Limb (tissue), 2 donors: ENCODE measurements around the gene ENPP5.
A peak's percentile ranks its signal among the peaks of the same experiment; 100 is the strongest.
"Not testable (repeated sequence)": the region's sequence is repeated elsewhere in the genome, so short reads cannot be mapped to it uniquely, and the experiment has no call there.

Source experiments
- DNase-seq, 2 donors: peaks; one replicate each; pipeline ENCODE4 v3.0.0-alpha.2; 2016; ENCODE audit errors: extremely low spot score in 2 of 2

Gene ENPP5

GRCh38 chr6:46174904-46175303, 4.1 kb upstream of the ENPP5 start:
- no peak for DNase-seq

DNA sequence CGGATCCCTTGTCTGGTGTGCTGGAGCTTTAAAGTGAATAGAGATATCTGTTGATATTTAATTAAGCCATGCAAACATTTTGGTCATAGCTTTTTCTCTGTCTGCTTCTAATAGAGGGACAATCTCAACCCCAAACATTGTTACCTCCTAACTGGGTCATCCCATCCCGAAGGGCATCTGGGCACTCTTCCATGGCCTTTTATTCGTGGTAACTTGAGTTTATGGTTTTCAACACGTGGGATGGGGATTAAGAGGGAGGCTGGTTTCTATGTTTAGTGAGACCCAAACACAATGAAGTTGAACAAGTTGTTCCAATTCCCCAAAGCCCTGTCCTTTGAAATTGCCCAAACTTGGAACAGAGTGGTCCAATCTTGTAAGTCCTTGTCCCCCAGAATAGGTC, 1.4 kb upstream of the ENPP5 start:
- no peak for DNase-seq

DNA sequence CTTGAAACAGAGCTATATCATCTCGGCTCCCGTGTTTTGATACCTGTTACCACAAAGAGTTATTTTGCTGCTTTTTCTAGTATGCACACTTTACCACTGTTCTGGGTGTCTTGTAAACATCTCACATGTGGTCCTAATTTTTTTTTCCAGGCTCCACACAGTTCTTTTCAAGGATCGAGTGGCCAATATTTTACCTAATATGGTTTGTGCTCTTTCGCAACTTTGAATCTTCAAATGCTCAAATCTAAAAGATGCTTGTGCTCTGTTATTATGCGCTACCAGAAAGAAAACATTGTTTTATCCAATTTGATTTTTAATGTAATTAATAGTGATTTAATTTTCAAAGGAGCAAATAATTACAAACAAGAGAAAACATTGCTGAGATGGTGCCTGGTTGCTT, 10.7 kb downstream of the ENPP5 start:
- no peak for DNase-seq

DNA sequence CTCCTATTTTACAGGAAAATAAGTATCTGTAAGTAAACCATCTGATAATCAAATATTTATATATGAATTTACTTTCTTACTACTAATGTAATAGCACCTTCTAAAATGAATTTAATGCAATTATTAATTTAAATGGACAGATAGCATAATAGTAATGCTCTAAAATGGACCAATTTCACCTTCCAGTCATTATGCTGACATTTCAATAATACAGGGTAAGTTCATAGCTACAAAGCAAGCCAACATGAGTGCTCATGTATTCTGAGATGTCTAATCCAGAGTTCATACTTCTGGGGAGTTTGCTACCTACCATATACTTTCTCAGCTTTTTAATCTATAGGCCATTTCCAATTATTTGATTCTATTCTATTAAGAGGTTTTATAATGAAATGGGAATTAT, 11.6 kb downstream of the ENPP5 start:
- DNase-seq: no peak

GRCh38 chr6:46156701-46157100, 14.1 kb downstream of the ENPP5 start:
- no peak for DNase-seq

DNA sequence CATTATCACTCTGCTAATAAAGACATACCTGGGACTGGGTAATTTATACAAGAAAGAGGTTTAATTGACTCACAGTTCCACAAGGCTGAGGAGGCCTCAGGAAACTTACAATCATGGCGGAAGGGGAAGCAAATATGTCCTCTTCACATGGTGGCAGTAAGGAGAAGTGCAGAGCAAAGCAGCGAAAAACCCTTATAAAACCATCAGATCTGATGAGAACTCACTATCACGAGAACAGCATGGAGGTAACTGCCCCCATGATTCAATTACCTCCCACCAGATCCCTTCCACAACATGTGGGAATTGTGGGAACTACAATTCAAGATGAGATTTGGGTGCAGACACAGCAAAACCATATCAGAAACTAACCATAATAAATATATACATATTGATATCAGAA, 21.7 kb downstream of the ENPP5 start:
- DNase-seq: not testable (repeated sequence)

DNA sequence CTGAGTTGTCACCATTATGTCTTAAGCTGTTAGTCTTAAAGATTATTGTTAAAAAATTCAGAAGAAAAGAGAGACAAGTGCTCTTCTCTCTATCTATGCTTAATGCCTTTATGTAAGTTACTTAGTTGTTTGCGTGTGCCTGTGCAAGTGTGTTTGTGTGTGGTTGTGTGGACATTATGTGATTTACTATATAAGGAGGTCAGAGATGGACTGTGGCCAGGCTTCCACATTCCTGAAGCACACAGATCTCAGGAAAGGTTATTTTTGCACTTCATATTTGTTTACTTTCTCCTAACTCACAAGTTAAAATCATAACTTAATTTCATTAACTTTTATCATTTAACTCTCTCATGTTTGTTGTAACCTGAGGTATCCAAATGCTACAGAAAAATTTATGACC, 26.5 kb downstream of the ENPP5 start:
- DNase-seq: no peak

DNA sequence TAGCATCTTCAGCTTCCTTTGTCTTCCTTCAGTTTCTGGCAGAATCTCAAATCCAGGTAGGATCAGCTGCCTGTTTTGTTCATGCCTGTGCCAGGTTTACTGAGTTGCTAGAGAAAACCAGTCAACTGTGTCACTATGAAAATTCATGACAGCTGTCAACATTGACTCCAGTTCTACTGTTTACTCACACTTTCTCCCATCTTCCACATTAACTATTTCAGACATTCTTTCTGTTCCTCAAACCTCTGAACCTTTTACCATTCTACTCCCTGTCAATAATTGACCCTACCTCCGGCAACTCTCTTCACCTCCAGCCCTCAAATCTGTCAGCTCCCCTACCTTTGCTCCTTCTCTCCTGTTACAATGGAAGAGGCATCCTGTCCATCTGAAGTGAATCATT, 32.5 kb downstream of the ENPP5 start:
- DNase-seq: no peak

DNA sequence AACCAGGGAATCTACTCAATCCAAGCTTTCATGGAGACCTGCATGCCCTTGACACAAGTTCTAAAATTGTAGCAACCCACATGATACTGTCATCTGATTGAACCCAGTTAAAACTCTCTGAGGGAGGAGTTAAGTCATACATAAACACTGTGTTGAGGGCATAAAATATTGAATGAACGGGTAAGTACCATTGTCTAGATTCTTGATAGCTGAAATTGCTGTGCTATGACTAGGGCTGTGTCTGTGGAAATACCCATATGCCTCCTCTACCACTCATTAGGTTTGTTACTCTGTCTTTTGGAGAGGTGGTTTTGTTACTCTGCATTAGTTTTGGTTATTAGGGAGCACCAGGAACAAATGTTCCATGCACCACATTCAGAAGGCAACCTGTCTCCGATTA, 33.4 kb downstream of the ENPP5 start:
- DNase-seq: no peak

DNA sequence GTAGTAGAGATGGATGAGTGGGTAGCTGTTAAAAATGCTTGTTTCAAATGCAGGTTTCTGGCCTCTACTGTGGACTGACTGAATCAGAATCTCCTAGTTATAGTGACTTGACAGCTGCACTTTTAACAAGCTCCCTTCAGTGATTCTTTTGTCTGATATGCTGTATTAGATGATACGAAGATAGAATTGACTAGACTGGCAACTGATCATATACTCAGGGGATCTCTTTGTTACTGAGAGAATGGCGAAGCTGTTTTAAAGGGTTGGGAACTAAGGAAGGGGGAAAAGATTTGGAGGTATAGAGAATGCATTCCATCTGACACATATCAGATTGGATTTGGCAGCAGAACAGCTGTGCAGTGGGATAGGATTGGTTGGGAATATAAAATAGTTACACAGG, 33.9 kb downstream of the ENPP5 start:
- DNase-seq: peak in 1 of 2 donors; percentile 7

GRCh38 chr6:46135176-46135575, 35.6 kb downstream of the ENPP5 start:
- DNase-seq: no peak

DNA sequence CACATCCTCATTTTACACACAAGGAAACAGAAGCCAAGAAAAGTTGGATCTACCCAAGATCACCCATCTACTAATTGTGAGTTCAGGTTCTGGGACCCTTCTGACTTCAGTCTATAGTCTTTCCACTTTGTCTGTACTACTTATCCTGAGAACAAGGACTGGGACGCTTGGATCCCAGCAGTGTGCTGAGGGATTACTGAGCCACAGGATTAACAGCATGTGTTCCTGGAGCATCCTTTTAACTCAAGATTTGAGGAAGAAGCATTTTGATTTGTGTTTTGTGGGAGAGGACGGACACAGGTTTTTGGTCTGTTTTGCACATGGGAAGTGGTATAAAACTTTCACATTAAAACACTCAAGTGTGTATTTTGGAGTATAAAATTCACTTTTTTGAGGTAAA, 36.6 kb downstream of the ENPP5 start:
- DNase-seq: no peak

- DNase-seq: not testable (repeated sequence)
Observed at GRCh38 chr6:46131291-46131690, 39.5 kb downstream of the ENPP5 start.

DNA sequence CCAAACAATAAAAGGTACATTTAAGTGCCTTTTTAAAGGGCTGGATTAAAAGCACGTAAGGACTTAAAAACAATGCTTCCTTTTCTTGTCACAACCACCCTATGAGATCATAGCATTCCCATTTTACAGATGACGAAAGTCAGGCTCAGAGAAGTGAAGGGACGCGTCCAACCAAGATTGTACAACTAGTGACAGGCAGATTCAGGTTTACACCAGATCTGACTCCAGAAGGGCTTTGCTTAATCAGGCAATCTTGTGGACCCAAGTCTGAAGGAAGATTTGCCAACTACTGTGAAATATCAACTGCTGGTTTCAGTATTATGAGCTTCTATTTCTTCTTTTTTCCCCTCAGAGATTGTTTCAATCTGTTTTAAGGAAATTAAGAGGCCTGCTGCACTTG, 40.1 kb downstream of the ENPP5 start:
- no peak for DNase-seq

- DNase-seq: peak; percentile 88 to 93
Observed at GRCh38 chr6:46129629-46130511, 40.9 kb downstream of the ENPP5 start, which contains the start of gene ENPP4. TSS of gene ENPP4 (plus strand) at chr6:46129989. CDS start at chr6:46139584, 9,595 bp downstream.

DNA sequence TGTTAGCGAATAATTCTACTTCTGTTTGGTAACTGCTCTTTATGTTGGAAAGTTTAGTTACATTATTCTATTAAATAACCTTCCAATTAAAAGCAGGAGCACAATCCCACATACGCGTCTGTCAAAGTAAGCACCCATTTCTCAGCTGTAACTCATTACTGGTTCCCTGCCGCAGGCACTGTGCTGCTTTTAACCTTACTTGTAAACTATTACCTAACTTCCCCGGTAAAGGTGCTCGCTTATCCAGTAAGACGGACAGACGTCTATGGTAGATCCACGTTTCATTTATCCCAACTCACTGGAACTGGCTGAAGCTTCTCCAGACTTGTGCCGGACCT, 41.5 kb downstream of the ENPP5 start:
- DNase-seq: no peak

DNA sequence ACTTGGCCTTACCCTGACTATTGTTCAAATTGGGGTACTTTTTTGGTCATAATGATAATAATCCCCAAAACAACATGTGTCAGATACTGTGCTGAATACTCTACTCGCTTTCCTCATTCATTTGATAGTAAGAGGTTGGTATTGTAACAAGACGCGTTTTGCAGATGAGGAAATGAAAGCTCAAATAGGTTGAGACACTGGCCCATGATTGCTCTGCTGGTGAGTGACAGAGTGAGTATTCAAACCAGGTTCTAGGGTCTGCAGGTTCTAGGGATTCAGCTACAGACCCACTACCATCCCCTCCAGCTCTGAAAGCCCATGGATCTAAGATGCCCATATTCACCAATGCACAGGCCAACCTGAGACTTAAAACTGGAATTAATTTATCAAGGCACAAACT, 42.3 kb downstream of the ENPP5 start:
- no peak for DNase-seq

DNA sequence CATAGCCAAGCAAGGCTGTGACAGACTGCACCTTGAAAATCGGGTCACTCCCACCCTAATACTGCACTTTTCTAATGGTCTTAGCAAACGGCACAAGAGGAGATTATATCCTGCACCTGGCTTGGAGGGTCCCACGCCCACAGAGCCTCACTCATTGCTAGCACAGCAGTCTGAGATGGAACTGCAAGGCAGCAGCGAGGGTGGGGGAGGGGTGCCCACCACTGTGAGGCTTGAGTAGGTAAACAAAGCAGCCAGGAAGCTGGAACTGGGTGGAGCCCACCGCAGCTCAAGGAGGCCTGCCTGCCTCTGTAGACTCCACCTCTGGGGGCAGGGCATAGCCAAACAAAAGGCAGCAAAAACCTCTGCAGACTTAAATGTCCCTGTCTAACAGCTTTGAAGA, 51.1 kb downstream of the ENPP5 start:
- not testable (repeated sequence) for DNase-seq

GRCh38 chr6:46118836-46119235, 51.9 kb downstream of the ENPP5 start:
- no peak for DNase-seq

GRCh38 chr6:46118157-46118556, 52.6 kb downstream of the ENPP5 start:
- no peak for DNase-seq

- no peak for DNase-seq
Observed at GRCh38 chr6:46116289-46116688, 54.5 kb downstream of the ENPP5 start.

- DNase-seq: no peak
Observed at GRCh38 chr6:46115634-46116033, 55.1 kb downstream of the ENPP5 start.

- no peak for DNase-seq
Observed at GRCh38 chr6:46113370-46113769, 57.4 kb downstream of the ENPP5 start.
